HS-27A (cell line): ENCODE measurements around the gene MEI1.
A peak's percentile ranks its signal among the peaks of the same experiment; 100 is the strongest.
"Not testable (repeated sequence)": the region's sequence is repeated elsewhere in the genome, so short reads cannot be mapped to it uniquely, and the experiment has no call there.

ENCODE experiments used
- DNase-seq: peaks from one replicate; pipeline ENCODE4 v3.0.0-alpha.2; 2012; ENCODE audit warnings: low read depth, missing footprints

The MEI1 gene

GRCh38 chr22:41681616-41682015, 17.7 kb upstream of the MEI1 start:
- DNase-seq = no peak

GRCh38 chr22:41682033-41682807, 17.1 kb upstream of the MEI1 start:
- DNase-seq = peak; percentile 31

DNA sequence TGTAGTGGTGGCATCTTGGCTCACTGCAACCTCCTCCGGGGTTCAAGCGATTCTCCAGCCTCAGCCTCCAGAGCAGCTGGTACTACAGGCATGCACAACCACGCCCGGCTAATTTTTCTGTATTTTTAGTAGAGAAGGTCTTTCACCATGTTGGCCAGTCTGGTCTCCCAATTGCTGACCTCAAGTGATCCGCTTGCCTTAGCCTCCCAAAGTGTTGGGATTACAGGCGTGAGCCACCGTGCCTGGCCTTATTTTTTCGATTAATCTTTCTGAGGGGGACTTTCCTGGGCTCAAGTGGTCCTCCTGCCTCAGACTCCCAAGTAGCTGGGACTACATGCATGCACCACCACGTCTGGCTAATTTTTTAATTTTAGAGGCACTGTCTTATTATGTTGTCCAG, 16.3 kb upstream of the MEI1 start:
- no peak for DNase-seq

DNA sequence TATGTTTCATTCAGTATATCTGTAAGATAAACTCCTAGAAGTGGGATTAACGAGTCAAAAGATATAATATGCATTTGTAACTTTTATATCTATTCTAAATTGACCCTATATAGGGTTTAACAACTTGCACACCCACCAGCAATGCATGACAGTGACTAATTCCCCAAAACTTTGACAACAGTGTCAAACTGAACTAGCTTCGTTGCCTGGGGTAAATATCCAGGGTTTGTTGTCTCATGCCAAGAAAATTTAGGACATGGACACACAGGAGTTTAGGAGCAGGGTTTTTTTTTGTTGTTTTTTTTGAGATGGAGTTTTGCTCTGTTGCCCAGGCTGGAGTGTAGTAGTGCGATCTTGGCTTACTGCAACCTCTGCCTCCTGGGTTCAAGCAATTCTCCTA, 15.7 kb upstream of the MEI1 start:
- no peak for DNase-seq

DNA sequence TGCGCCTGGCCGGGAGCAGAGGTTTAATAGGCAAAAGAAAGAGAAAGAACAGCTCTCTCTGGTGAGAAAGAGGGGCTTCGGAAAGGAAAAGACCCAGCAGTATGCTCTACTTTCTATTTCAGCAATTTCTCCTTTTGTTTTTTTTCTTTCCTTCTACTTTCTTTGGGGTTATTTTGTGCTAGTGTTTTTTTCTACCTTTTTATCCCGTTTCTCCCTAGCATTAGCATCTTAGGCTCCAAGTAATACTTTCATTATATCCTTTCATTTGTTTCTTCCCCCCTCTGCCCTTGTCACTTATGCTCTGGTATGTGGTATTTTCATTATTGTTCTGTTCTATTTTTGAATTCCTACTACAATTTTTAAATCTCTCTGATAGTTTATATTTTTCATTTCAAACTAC, 15.1 kb upstream of the MEI1 start:
- no peak for DNase-seq

DNA sequence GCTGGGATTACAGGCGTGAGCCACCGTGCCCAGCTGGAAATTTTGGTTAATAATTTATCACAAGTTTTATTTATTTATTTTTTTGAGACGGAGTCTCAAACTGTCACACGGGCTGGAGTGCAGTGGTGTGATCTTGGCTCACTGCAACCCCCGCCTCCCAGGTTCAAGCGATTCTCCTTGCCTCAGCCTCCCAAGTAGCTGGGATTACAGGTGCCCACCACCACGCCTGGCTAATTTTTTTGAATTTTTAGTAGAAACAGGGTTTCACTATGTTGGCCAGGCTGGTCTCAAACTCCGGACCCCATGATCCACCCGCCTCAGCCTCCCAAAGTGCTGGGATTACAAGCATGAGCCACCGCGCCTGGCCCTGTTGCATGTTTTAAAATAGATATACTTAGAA, 12.4 kb upstream of the MEI1 start:
- DNase-seq = not testable (repeated sequence)

DNA sequence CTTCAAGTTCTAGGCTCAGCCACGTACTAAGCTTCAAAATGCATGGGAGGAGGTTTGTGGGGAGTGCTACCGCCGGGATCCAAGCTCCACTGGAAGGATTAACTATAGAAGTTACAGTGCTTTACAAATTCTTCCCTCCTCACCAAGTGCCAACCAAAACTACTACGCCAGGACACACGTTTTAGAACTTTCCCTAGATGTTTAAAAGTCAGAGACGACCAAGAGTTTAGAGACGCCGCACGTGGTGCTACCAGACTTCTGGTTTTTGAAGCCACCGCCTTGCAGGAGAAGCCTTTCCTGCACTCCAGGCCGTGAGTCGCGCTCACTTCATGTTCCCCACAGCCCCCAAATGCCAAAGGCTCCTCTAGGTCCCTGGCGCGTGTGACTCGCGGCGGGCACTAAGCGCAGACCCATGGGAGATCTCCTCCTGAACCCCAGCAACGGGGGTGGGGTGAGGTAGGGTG, 11.4 kb upstream of the MEI1 start:
- no peak for DNase-seq

DNA sequence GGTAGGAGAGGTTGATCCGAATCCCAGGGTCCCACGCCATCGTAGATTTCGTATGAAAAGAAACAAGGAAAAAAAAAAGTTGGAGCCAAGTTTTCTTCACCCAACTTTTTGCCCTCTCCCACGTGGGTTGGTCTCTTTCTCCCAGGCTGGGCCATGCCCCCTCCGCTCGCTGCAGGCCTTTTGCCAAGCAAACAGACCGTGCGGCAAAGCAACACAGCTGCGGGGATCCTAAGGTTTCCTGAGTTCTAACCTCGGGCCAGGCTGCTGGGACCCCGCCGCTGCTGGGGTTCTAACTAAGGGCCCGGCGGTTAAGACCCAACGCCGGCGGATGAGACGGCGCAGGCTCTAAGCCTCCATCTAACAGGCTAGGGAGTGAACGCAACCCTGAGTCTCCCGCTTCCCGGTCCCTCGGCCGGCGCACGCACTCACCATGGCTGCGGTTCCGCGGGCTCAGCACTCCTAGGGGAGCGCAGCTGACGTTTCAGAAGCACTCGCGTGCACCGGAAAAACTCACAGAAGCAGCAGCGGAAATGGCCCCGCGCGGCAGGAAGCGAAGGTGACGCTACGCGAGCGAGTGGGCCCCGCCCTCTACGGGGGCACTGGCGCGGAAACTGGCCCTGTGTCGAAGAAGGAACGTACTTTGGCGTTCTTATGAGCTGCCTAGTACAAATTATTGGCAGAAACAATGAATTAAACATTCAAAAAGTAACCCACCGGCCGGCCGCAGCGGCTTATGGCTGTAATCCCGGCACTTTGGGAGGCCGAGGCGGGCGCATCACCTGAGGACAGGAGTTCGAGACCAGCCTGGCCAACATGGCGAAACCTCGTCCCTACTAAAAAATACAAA, 10.7 kb upstream of the MEI1 start, which contains the start of gene SNU13:
Gene SNU13 (minus strand): TSS at position 503 of the 847 bp plus-strand sequence. CDS start 71 bp downstream, at position 432.
- peak; percentile 75 for DNase-seq

- DNase-seq = no peak
These were observed 8.8 kb upstream of the MEI1 start for GRCh38 chr22:41690476-41690875.

DNA sequence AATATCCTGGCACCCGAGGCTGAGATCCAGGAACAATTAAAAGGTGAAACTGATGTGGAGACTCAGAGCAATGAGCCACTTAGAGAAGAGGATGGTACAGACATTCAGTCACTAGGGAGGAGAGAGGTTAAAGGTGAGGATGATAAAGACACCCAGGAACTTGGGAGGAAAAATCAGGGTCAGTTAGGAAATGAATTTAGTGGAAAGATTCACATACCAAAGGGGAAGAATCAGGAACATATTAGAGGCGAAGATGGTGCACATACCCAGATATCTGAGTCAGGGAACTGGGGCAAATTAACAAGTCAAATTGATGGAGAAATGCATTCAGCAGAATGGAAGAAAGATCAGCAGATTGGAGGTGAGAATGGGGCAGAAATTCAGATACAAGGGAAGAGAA, 4.1 kb upstream of the MEI1 start:
- DNase-seq = no peak

DNA sequence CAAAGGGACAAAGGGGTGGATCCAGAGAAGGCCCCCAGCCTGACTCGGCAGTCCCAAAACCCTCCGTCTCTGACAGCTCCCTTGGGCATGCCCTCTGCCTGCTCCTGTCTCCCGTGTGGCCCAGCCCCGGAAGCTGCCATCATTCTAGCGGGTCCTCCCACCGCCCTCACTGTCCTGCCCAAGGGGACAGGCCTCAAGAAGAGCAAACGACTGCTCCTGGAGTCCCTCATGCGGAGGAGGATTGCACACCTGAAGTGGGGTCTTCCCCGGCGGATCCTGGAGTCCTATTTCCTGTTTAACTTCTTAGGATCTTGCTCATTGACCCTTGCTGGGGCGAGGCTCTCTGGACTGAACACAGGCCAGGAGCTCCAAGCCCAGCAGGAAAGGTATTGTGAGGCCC, 2.6 kb upstream of the MEI1 start:
- DNase-seq = no peak

DNA sequence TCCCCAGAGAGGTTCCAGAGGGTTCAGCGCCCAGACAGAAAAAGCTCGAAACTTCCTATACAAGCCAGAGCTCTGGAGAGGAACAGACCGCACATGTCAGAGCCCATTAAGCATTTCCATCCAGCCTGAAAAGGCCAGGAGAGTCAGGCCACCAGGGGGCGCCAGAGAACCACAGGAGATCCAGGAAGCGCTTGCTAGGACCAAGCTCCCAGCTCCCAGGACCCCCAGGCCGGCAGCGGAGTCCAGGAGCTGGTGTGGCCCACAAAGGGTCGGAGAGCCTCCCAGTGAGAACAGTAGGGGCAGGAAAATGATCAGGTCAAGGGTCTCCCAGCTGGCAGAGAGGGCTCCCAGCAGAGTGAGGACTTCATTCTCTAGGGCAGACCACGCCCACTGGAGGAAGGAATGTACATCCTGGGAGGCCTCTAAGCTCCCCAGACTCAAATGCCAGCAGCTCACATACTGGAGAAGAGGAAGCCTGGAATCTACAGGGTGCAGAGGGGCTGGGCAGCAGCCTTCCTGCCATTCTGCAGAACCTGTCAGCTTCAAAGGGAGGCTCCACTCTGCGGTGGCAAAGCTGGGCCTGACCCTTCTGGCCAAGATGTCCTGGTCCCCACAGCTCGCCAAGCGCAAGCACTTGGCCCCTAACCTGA, 2.1 kb upstream of the MEI1 start:
- DNase-seq = peak; percentile 55

GRCh38 chr22:41700108-41700364, 733 bp downstream of the MEI1 start:
- no peak for DNase-seq

GRCh38 chr22:41702763-41703162, 3.5 kb downstream of the MEI1 start:
- no peak for DNase-seq

- DNase-seq = no peak
These were observed 10.0 kb downstream of the MEI1 start for GRCh38 chr22:41709341-41709740.

DNA sequence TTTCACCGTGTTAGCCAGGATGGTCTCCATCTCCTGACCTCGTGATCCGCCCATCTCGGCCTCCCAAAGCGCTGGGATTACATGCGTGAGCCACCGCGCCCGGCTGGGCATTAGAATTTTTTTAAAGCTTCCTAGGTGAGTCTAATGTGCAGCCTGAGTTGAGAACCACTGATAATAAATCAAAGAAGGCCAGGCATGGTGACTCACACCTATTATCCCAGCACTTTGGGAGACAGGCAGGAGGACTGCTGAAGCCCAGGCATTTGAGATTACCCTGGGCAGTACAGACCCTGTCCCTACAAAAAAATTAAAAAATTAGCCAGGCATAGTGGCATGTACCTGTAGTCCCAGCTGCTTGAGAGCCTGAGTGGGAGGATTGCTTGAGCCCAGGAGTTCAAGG, 13.7 kb downstream of the MEI1 start:
- DNase-seq = no peak

DNA sequence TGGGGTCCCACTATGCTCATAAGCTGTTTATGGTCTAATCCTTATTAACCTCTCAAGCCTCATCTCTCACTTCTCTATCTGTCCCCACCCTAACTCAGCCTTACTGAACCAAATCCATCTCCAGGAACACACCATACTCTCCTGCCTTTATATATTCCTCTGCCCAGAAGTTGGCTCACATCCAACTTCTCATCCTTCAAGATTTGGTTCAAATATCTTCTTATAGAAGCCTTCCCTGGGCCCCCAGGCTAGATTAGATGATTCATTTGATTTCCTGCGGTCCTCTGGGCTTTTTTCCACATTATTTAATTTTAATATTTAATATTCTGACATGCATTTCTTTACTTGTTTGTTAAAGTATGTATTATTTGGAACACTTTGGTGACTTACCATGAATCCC, 23.2 kb downstream of the MEI1 start:
- DNase-seq = no peak

DNA sequence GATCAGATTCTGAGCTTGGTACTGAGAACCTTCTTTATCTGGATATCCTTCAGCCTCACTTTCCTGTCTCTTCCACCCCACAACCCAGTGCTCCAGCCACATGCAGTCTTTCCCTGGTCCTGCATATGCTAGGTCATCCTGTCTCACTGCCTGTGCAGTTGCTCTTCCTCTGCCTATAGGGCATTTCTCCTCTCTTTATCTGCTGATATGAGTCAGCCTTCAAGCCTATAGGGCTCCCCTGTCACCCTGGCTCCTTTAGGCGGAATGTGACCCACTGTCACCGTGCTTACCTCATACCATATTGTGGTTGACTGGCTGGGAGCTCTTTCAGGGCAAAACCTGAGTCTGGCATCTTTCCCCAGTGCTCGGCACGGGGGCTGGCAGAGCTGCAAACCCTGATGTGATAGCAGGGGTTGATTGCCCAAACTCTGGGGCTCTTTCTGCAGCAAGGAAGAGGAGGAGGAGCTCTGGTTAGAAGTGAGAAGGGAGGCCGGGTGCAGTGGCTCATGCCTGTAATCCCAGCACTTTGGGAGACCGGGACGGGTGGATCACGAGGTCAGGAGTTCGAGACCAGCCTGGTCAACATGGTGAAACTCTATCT, 26.3 kb downstream of the MEI1 start:
- no peak for DNase-seq

GRCh38 chr22:41731609-41732008, 32.3 kb downstream of the MEI1 start:
- no peak for DNase-seq

DNA sequence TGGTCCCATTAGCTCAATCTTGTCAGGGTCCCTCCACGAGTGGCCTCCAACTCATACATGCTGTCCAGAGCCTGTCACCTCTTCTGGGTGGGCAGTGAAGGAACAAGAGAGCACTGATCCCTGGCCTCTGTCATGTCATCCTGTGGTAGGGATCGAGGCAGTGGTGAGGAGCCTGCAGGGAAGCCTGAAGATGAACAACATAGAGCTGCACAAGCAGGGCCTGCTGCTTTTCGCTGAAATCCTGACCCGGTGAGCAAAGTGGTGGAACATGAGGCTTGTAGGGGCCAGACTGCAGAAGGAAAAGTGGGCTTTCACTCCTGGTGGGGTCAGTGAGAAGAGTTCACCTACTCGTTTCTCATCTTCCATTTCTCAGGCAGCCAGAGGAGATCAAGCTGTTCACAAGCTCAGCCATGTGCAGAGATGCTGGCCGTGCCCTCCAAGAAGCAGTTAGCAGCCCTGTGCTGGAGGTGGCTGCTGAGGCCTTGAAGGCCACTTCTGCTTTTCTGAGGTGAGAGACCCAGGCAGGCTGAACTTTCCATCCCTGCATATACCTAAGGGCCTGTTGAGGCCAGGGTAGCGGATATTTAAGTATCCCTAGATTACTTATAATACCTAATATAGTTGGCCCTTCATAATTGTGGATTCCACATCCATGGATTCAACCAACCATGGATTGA, 32.9 kb downstream of the MEI1 start:
- no peak for DNase-seq

DNA sequence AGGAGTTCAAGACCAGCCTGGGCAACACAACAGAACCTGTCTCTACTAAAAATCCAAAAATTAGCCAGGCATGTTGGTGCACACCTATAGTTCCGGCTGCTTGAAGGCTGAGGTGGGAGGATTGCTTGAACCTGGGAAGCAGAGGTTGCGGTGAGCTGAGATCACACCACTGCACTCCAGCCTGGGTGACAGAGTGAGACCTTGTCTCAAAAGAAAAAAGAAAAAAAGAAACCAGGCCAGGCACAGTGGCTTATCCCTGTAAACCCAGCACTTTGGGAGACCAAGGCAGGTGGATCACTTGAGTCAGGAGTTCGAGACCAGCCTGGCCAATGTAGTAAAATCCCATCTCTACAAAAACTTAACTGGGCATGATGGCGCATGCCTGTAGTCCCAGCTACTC, 33.9 kb downstream of the MEI1 start:
- DNase-seq = not testable (repeated sequence)

DNA sequence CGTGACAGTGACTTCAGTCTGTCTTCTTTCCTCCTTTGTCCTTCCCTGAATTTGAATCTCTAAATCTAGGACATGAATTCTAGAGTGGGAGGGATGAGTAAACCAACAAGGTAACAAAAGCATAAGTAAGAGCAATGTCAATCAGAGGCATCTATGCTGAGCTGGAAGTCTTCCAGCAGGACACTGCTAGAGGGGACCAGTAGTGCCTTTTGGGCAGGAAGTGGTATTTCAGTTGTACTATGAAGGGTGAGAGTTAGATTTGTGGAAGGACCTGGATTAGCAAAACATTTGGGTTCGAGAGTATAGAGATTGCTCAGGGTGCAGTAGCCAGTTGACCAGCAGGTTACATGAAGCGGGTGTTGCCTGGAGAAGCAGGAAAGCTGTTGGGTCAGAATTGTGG, 40.3 kb downstream of the MEI1 start:
- DNase-seq = no peak
